ENCODE measurements around the gene ALKBH8. TPM values are rescaled to one million over a fixed set of nuclear protein-coding genes. Genes with fewer than 3 reads are reported as not detected.

The ALKBH8 gene
- polyA plus RNA-seq, 2 of the 4 experiments (the other 2 are of a cell fraction), result 6.5 to 10.8 TPM

DNA sequence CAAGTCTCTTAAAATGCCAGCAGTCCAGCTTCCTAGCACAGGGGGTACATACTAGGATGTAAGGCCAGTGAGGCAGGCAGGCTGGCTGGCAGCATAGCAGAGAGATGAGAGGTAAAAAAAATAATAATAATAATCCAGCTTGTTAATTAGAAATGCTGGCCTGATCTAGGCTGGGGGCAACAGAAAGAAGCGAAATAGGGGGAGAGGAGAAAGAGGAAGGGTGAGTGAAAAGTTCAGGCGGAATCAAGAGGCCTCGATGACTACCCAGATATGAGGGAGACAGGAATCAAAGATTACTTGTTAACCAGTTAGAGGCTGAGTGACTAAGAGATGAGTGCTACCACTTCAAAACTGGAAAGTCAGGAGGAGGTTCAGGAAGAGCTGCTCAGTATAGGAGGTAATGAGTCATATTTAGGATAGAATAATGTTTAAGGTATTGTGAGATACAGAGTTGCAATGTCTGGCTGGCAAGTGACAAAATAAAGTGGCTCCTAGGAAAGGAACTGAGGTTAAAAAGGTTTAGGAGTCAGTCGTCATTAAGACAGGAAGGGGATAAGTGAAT, 2.8 kb downstream of the ALKBH8 start (continued):
- TF ChIP-seq, protein P1, sequence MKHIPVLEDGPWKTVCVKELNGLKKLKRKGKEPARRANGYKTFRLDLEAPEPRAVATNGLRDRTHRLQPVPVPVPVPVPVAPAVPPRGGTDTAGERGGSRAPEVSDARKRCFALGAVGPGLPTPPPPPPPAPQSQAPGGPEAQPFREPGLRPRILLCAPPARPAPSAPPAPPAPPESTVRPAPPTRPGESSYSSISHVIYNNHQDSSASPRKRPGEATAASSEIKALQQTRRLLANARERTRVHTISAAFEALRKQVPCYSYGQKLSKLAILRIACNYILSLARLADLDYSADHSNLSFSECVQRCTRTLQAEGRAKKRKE (CRISPR knock-in tag; IDR thresholded peaks at IDR 0.05; ENCODE audit: low read depth), result no peak
- TF ChIP-seq HOXB5 (CRISPR knock-in tag; IDR thresholded peaks at IDR 0.05) (no peak), ZC3H11A (IDR thresholded peaks at IDR 0.05) (no peak)

DNA sequence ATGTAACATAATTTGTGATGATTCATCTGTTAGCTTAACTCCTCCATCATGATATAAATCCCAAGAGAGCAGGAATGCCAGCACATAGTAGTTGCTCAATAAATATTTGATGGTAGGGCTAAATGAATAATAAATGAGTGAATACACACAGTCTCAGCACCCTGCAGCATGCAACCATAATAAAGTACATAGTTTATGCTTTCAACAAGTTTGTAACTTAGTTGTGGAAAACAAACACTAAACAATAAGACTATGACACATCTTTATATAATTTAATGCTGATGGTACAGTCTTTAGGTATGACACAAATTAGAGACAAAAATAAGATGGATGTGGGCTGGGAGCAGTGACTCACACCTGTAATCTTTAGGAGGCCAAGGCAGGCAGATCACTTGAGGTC, 3.8 kb downstream of the ALKBH8 start:
- ChIA-PET CTCF (interaction anchor here (3.2 to 9.4 kb wide), 3 partner anchors 12 to 209 kb away, joined by 33 to 74 read pairs (median 33); no protein-coding TSS in a partner anchor), POLR2A (no interaction called here)
- H3K9me3 ChIP-seq, result no peaks in the 10 kb centered on the region
- TF ChIP-seq, protein P2, sequence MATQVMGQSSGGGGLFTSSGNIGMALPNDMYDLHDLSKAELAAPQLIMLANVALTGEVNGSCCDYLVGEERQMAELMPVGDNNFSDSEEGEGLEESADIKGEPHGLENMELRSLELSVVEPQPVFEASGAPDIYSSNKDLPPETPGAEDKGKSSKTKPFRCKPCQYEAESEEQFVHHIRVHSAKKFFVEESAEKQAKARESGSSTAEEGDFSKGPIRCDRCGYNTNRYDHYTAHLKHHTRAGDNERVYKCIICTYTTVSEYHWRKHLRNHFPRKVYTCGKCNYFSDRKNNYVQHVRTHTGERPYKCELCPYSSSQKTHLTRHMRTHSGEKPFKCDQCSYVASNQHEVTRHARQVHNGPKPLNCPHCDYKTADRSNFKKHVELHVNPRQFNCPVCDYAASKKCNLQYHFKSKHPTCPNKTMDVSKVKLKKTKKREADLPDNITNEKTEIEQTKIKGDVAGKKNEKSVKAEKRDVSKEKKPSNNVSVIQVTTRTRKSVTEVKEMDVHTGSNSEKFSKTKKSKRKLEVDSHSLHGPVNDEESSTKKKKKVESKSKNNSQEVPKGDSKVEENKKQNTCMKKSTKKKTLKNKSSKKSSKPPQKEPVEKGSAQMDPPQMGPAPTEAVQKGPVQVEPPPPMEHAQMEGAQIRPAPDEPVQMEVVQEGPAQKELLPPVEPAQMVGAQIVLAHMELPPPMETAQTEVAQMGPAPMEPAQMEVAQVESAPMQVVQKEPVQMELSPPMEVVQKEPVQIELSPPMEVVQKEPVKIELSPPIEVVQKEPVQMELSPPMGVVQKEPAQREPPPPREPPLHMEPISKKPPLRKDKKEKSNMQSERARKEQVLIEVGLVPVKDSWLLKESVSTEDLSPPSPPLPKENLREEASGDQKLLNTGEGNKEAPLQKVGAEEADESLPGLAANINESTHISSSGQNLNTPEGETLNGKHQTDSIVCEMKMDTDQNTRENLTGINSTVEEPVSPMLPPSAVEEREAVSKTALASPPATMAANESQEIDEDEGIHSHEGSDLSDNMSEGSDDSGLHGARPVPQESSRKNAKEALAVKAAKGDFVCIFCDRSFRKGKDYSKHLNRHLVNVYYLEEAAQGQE (IDR thresholded peaks at IDR 0.05), result no peak
- TF ChIP-seq FOSL2 (IDR thresholded peaks at IDR 0.05), result no peak
- TF ChIP-seq FOSL2 (CRISPR knock-in tag; IDR thresholded peaks at IDR 0.05), result peak; percentile 58
- TF ChIP-seq NFE2L2 (conservative IDR thresholded peaks at IDR 0.05; ENCODE audit: low read length), result no peak
- TF ChIP-seq, protein P3, sequence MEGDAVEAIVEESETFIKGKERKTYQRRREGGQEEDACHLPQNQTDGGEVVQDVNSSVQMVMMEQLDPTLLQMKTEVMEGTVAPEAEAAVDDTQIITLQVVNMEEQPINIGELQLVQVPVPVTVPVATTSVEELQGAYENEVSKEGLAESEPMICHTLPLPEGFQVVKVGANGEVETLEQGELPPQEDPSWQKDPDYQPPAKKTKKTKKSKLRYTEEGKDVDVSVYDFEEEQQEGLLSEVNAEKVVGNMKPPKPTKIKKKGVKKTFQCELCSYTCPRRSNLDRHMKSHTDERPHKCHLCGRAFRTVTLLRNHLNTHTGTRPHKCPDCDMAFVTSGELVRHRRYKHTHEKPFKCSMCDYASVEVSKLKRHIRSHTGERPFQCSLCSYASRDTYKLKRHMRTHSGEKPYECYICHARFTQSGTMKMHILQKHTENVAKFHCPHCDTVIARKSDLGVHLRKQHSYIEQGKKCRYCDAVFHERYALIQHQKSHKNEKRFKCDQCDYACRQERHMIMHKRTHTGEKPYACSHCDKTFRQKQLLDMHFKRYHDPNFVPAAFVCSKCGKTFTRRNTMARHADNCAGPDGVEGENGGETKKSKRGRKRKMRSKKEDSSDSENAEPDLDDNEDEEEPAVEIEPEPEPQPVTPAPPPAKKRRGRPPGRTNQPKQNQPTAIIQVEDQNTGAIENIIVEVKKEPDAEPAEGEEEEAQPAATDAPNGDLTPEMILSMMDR (IDR thresholded peaks at IDR 0.05), result no peak
- no peak for TF ChIP-seq CBX8 (IDR thresholded peaks at IDR 0.05)
- peak; percentile 6 to 55; a peak in 1 of 4 replicates for TF ChIP-seq CEBPB (IDR thresholded peaks at IDR 0.05)
- no peak for TF ChIP-seq PHF8 (IDR thresholded peaks at IDR 0.05; ENCODE audit: borderline replicate concordance, low read depth)
- no peak for TF ChIP-seq RNF2 (IDR thresholded peaks at IDR 0.05; ENCODE audit: borderline replicate concordance, low read depth)
- no peak for TF ChIP-seq TFCP2L1 (CRISPR knock-in tag; IDR thresholded peaks at IDR 0.05)
- peak; percentile 43 for TF ChIP-seq JUNB (IDR thresholded peaks at IDR 0.05)
- no peak for TF ChIP-seq TP53 (CRISPR knock-in tag; IDR thresholded peaks at IDR 0.05)
- TF ChIP-seq ZC3H11A (IDR thresholded peaks at IDR 0.05), result no peak
- TF ChIP-seq GATA3 (IDR thresholded peaks at IDR 0.05; ENCODE audit: borderline replicate concordance), result peak; percentile 59; the same call in 1 of the 2 replicates
- TF ChIP-seq FOXS1 (CRISPR knock-in tag; IDR thresholded peaks at IDR 0.05), result no peak
- no peak for TF ChIP-seq EHF (CRISPR knock-in tag; IDR thresholded peaks at IDR 0.05)
- TF ChIP-seq MAFK (IDR thresholded peaks at IDR 0.05; ENCODE audit: partially characterized antibody), result peak; percentile 69
- no peak for TF ChIP-seq FOSB (CRISPR knock-in tag; IDR thresholded peaks at IDR 0.05)
- no peak for TF ChIP-seq EHMT2 (IDR thresholded peaks at IDR 0.05; ENCODE audit: low read depth)
- peak overlapping the region; percentile 84 for H3K4me2 ChIP-seq
- DNase-seq (ENCODE audit: low read depth in 1 of 2, low spot score in 1 of 2) (peak in 1 of 2 experiments; percentile 36), FAIRE-seq (no peak), ATAC-seq (peak in 1 of 2 experiments; percentile 8; a peak in 2 of 6 replicates)
- H3K4me1 ChIP-seq, result peaks cover 47% of the 10 kb centered on the region
- peak overlapping the region; percentile 58 to 86; a peak in 4 of 6 replicates for H3K27ac ChIP-seq
- H3K4me3 ChIP-seq, result no peak overlapping the region
